Stimulated activated CD8-positive, alpha-beta memory T cell treated with anti-CD3 and anti-CD28 coated beads, Interleukin-12 subunit alpha, Interleukin-12 subunit beta, amount 100 ng/mL, for 24 hours (primary cell): ENCODE measurements around the gene INTS1.
A peak's percentile ranks its signal among the peaks of the same experiment; 100 is the strongest.

Source experiments
- DNase-seq: peaks from one replicate; pipeline ENCODE4 v3.0.0-alpha.2; 2020; ENCODE audit errors: extremely low read depth

Gene INTS1

GRCh38 chr7:1489336-1489735 is 14.9 kb downstream of the INTS1 start:
- no peak for DNase-seq

- no peak for DNase-seq
Observed at GRCh38 chr7:1488016-1488415, 16.2 kb downstream of the INTS1 start.

DNA sequence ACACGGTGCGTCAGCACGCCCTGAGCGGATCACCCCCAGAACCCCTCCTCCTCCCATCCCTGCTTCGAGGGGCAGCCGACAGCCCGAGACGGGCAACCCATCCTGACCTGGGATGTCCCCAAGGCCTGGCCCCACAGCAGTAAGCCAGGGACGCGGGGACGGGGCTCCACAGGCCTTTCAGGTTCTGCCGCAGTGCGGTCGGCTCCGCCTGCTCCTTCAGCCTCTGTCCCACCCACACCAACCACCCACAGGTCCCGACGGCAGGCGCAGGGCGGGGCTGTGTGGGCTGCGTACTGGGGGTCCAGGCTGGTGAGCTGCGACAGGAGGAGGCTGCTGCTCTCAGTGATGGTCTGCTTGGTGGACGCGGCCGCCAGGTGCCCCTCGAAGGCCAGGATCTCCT is 16.7 kb downstream of the INTS1 start:
- DNase-seq: no peak

DNA sequence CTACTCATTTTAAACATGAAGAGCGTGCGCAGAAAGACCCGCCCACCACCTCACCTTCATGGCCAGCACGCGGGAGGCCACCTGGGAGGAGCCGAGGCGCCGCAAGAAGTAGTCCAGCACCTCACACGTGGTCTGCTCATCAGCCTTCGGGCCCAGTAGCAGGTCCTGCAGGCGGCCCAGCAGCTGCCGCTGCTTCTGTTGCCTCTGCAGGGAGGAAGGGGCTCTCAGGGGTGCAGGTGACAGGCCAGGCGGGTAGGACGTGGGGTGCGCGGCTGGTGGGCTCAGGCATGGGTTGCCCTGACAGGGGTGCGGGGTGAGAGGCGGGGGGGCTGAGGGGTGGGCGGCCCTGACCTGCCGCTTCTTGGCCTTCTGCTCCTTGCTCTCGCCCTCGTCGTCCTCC is 17.6 kb downstream of the INTS1 start:
- DNase-seq: no peak

DNA sequence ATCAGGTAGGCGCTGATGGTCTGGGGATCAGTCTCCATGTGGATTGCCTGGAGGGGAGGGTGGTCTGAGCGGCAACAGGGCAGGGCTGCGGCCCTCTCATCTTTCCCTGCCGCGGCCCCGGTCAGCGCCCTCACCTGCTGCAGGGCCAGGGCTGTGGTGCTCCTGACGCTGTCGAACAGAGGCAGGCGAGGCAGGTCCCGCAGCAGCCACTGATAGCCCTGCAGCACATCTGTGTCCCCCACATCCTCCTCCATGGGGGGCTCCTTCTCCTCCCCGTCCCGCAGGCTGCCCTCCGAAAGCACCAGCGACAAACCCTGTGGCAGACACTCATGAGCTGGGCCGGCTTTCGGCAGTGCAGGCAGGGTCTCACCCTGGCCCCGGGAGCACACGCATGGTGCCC is 19.0 kb downstream of the INTS1 start:
- no peak for DNase-seq

DNA sequence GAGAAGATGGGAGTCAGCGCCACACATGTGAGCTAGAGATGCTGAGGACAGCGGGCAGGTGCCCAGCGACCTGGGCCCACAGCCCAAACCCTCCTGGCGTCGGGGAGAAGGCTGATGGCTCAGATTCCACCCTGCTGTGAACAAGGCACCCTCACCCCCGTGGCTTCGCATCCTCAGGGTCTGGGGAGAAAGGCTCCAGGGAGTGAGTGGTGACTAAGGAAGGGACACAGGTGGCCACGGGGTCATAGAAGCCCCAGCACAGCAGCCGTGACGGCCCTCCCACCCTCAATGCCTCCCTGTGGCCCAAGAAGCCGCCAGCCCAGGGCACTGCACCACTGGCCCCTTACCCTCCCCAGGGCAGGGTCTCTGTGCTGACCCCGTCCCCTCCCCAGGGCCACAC is 19.6 kb downstream of the INTS1 start:
- no peak for DNase-seq

- DNase-seq: no peak
Observed at GRCh38 chr7:1483536-1484505, 20.4 kb downstream of the INTS1 start.

GRCh38 chr7:1483079-1483478 is 21.1 kb downstream of the INTS1 start:
- no peak for DNase-seq

GRCh38 chr7:1481300-1481699 is 22.9 kb downstream of the INTS1 start:
- no peak for DNase-seq

- no peak for DNase-seq
Observed at GRCh38 chr7:1480670-1481069, 23.5 kb downstream of the INTS1 start.

DNA sequence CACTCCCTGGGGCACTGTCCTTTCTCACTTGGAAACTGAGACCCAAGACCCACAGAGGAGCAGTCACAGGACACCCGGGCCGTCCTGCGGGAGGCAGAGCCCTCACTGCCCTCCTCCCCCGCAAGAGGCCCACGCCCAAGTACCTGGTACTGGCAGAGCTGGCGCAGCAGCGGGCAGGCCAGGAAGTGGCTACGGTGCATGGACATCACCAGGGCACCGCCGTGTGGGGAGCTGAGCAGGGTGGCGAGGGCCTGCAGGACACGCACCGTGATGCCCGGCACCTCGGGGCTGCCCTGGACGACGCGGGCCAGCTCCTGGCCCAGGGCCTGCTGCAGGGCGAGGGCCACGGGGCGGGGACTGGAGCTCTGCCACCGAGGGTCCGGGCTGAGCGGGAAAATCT is 24.9 kb downstream of the INTS1 start:
- DNase-seq: no peak

- DNase-seq: no peak
Observed at GRCh38 chr7:1478480-1478879, 25.7 kb downstream of the INTS1 start.

GRCh38 chr7:1476859-1477258 is 27.3 kb downstream of the INTS1 start:
- DNase-seq: no peak

DNA sequence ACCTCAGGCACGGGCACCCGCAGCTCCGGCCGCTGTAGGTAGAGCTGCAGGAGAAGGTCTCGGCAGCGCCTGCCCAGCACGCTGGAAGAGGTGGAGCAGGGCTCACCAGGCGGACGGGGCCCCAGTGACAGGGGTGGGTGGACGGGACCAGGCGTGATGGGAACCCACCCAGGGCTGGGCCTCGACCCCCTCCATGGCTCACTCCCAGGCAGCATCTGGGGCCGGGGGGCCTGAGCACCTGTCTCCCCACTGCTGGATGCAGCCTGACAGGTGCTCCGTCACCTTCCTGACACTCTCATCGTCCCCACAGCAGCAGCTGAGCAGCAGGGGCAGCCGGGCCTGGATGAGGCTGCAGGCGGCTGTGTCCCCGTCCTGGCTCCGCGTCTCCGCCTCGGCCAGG is 28.2 kb downstream of the INTS1 start:
- no peak for DNase-seq

DNA sequence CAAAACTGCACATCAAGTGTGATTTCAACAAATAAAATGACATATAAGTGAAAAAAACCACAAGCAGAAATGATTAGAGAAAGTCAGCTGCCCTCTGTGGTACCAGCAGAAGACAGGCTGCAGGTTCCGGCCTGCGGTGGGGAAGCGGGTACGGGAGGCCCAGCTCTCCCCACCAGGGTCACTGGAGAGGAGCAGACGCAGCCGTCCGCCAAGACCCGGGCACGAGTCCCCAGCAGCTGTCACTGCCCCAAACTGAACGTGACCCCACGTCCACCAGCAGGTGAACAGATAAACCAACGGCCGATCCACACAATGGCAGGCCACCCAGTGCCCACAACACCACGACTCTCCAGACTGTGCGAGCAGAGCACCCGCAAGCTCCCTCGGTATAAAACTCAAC is 28.8 kb downstream of the INTS1 start:
- no peak for DNase-seq

- no peak for DNase-seq
Observed at GRCh38 chr7:1474736-1475135, 29.5 kb downstream of the INTS1 start.

DNA sequence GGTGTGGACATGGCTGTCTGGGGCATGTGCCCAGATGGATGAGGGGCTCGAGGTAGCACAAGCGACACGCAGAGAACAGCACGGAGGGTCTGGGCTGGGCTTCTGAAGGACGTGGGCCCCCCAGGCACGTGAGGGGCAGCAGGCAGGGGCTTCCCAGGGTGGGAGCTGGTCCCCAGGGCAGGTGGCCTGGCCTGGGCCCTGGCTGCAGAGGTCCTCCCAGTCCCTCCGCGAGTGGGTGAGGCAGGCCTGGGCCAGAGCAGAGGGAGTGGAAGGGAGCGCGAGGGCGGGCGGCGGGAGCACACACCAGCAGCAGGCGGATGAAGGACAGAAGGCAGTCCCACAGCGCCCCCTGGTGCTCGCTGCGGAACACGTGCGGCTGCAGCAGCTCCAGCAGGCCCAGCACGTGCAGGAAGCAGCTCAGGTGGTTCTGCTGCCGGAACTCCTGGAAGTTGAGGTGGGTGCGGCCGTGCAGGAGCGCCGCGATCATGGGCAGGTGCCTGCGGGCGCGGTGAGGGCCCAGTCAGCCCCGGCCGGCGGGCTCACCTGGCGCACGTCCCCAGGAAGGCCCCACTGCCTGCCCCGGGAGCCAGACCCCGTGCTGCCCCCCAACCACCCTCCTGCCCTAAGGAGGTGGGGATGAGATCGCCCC is 30.2 kb downstream of the INTS1 start:
- DNase-seq: peak; percentile 64

DNA sequence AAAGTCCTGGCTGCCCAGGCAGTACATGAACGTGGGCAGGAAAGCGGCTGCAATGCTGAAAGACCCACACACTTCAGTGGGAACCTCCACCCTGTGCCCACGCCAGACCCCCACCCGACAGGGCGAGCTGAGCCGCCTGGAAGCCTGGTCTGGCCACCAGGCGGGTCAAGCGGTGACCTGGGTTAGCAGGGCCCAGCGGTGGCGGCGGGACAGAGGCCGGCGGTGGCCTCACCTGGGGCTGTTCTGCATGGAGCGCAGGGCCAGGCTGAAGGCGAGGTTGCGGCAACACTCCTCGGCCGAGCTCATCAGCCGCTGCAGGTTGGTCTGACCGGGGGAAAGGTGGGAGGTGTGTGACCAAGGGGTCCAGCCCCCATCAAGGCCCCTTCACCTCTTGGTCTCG is 33.3 kb downstream of the INTS1 start:
- DNase-seq: no peak

DNA sequence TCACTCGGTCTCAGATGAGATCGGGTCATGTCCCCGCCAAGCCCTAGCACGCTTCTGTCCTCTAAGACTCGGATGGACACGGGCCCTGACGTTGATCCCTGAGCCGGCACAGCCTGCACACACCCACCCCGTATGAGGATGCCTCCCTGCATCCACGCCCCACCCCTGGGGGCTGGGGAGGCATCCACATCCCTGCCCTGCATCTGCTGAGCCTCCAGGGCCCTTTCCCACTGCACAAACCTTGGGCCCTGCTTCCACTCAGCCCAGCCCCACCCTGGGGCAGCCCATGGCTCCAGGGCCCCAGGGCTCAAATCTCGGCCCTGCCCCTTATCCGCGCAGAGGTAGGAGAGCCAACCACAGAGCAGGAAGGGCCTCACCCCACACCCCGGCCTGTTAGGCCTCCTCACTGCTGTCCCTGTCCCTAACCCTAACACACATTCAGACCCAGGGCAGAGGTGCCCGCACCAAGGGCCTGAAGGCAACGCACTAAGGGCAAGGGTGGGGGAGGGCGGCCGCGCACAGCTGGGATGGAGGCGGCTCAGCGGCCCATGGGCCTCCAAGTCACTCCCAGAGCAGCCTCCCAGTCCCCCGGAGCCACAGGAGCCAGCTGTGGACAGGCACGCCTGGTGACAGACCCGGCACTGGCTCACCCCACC is 35.4 kb downstream of the INTS1 start:
- no peak for DNase-seq

- DNase-seq: no peak
Observed at GRCh38 chr7:1468203-1468602, 36.0 kb downstream of the INTS1 start.

- DNase-seq: no peak
Observed at GRCh38 chr7:1466524-1467271, 37.5 kb downstream of the INTS1 start.

DNA sequence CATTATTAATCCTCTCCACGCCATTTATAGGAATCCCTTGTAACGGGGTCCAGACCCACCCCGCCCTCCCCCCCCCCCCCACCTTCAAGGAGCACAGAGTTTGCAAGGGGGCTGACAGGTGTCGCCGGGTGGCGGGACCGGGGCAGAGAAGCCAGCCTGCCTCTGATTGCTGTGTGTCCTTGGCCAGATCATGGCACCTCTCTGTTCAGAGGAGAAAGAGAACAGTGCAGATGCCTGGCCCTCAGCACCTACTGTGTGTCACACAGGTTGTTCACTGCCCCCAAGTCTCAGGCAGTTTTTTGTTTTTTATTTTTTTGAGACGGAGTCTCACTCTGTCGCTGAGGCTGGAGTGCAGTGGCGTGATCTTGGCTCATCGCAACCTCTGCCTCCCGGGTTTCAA is 39.5 kb downstream of the INTS1 start:
- DNase-seq: no peak
